SH-SY5Y (cell line): ENCODE measurements around the gene ZAR1.
A peak's percentile ranks its signal among the peaks of the same experiment; 100 is the strongest.

Experiments used
- GATA2 ChIP-seq: IDR thresholded peaks from 2 replicates; pipeline ENCODE4 v1.6.1; 2011; ENCODE audit warnings: mild to moderate bottlenecking, low read depth, low read length
- GATA3 ChIP-seq: IDR thresholded peaks from 2 replicates; pipeline ENCODE4 v1.6.1; 2011; ENCODE audit warnings: low read depth, mild to moderate bottlenecking, low read length, moderate library complexity

The ZAR1 gene, protein sequence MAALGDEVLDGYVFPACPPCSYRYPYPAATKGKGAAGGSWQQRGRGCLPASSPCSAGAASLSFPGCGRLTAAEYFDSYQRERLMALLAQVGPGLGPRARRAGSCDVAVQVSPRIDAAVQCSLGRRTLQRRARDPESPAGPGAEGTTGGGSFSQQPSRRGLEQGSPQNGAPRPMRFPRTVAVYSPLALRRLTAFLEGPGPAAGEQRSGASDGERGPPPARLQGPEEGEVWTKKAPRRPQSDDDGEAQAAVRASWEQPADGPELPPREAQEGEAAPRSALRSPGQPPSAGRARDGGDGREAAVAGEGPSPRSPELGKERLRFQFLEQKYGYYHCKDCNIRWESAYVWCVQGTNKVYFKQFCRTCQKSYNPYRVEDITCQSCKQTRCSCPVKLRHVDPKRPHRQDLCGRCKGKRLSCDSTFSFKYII

DNA sequence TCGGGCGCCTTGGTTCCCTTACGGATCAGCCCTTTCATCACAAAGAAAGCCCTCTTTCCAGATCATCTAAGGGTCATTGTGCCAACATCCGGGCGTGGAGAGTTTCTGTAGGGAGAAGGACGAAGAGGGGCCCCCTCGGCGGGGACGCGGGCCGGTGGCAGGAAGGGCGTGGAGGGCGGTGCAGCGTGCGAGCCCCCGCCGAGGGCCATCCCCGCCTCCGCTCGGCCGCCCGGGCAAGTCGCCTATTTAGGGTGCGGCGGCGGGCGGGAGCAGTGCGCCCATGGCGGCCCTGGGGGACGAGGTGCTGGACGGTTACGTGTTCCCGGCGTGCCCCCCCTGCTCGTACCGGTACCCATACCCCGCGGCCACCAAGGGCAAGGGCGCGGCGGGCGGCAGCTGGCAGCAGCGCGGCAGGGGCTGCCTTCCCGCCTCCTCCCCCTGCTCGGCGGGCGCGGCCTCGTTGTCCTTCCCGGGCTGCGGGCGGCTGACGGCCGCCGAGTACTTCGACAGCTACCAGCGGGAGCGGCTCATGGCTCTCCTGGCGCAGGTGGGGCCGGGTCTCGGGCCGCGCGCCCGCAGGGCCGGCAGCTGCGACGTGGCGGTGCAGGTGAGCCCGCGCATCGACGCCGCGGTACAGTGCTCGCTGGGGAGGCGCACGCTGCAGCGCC lies at the start of gene ZAR1:
ZAR1 (plus strand) TSS at position 241 of the 668 bp plus-strand sequence; CDS start at position 281, 40 bp downstream.
- no peak for TF ChIP-seq GATA3
- TF ChIP-seq GATA2, result no peak

DNA sequence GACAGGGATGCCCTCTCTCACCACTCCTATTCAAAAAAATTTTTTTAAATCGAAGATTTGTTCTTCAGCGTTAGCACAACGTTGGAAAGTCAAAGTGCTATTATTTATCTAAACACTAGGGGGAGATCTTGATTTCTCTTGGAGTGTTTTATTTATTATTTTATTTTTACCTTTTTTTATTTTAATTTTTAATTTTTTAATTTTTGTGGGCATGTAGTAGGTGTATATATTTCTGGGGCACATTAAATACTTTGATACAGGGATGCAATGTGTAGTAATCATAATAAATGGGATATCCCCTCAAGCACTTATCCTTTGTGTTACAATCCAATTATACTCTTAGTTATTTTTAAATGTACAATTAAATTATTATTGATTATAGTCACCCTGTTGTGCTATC lies 44.3 kb upstream of the ZAR1 start:
- TF ChIP-seq GATA2 (no peak), GATA3 (no peak)

DNA sequence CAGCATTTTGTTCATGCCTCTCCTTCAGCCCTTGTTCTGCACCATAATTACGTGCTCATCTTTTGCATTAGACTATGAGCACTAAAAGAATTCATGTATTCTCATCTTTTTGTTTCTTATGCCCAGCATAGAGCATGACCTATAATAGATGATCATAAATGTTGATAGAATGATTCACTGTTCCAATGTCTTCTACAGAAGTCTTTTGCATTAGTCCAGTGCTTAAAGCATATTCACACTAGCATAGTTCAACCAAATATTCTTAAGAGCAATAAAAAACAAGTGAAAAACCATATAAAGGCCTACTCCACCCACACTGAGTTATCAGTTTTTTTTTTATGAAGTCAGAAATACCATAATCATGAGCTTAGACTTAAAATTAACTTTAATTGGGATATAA lies 43.4 kb upstream of the ZAR1 start:
- TF ChIP-seq GATA2, result no peak
- TF ChIP-seq GATA3, result no peak

DNA sequence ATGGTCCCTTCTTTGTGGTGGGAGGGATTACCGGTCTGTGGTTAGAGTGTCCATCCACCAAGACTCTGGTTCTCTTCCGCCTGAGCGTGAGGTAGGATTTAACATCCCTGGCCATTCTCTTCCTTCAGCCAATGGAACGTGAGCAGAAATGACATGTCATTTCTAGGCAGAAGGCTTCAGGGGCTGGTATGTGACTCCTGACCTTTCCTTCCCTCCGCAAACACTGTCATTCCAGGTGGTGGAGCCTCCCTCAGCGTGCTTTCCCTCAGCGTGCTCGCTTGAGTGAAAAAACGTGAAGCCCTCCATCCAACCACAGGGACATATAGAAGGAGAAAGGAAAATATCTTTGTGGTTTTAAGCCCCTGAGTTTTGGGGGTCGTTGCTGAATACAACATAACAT lies 40.9 kb upstream of the ZAR1 start:
- TF ChIP-seq GATA3, result no peak
- TF ChIP-seq GATA2, result no peak

DNA sequence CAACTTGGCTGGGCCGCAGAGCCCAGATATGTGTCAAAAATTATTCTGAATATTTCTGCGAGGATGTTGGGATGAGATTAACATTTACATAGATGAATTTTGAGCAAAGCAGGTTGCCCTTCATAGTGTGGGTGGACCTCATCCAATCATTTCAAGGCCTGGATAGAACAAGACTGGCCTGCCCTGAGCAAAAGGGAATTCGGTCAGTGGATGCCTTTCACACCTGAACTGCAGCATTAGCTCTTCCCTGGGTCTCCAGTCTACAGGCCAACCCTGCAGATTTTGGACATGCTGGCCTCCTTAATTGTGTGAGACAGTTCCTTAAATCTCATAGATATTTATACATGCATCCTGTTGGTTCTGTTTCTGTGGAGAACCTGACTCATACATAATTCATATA lies 39.3 kb upstream of the ZAR1 start:
- no peak for TF ChIP-seq GATA3

DNA sequence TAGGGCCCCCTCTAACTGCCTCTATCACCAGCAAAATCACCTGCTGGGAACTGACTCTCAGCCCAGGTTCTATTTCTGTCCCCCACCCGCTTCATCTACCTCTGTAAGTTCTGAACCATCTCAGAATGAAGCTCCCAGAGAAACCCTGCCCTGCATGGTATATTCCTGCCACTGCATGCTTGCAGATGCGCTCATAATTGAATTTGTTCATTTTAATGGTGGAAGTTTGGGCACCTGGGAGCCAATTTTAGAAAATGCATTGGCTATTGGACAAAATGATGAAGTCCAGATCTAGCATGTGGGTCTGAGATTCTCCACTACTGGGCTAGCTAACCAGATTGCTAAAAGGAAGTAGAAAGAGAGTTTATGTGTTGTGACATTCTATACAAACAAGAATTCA lies 35.5 kb upstream of the ZAR1 start:
- TF ChIP-seq GATA3, result no peak
- TF ChIP-seq GATA2, result 0 out of 2 replicates have a peak, but pooled peaks have one; percentile 13

DNA sequence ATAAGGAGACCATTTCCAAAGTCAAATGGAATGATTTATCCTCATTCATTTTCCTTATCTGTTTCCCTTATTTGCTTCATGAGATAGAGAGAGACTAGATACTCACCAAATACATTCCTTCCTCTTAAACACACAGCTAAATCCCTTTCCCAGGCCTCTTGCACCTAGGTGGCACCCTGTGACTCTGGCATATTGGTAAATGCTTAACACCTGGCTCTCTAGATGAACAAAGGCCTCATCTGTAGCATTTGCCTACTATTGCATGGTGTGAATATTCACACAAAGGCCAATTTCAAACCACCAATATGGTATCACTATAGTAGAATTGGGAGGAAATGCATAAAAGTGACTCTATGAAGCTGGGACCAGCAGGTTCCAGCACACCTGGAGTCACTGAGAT lies 29.1 kb upstream of the ZAR1 start:
- no peak for TF ChIP-seq GATA2
- no peak for TF ChIP-seq GATA3

DNA sequence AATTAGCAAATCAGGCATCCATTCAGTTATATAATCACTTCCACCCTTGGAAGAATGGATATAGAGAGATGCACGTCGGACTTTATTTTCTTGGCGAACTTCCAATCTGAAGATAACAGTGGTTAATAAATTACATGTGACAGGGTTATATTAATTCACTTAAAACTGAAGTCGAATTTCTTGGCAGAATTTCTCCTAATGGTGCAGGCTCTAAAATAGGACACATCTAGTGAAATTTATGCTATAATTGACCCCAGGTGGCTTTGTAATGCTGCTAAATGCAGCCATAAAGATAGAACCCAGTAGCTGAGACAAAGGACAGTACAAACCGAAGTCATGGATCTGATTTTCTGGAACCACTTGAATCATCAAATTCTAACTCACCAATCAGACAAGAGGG lies 27.7 kb upstream of the ZAR1 start:
- 0 out of 2 replicates have a peak, but pooled peaks have one; percentile 28 for TF ChIP-seq GATA3
- TF ChIP-seq GATA2, result peak; percentile 53

DNA sequence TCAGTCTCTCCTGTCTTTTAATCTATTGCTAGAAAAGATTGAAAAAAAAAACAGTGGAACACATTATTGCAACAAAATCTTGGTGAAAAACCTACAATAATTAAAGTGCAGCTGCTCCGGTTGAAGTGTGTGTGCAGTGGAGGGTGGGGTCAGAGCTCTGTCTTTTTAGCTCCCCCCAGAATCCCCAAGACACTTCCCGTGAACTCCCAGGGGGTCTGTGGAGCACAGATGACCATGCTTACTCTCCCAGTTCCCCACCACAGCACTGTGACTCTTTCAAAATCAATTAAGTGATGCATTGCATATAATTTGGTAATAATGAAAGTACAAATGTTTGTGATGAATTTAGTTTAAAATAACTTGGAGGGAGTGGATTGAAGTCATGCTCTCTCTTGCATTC lies 22.6 kb upstream of the ZAR1 start:
- TF ChIP-seq GATA2 (no peak), GATA3 (no peak)

DNA sequence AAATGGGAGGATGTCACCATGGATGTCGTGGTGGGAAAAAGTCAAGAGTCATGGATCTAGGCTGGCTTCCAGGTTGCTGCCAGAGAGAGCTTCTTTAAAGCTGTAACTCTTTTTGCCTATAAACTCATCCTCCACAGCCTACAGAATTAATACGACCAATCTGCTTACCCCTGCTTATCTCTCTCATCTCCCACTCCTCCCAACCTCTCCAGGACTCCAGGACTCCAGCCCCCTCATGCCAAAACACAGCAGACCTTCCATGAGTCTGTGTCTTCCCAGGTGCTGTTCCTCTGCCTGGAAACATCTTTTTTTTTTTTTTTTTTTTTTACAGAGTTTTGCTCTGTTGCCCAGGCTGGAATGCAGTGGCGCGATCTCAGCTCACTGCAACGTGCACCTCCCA lies 22.2 kb upstream of the ZAR1 start:
- TF ChIP-seq GATA3, result 0 out of 2 replicates have a peak, but pooled peaks have one; percentile 46
- peak; percentile 71 for TF ChIP-seq GATA2

DNA sequence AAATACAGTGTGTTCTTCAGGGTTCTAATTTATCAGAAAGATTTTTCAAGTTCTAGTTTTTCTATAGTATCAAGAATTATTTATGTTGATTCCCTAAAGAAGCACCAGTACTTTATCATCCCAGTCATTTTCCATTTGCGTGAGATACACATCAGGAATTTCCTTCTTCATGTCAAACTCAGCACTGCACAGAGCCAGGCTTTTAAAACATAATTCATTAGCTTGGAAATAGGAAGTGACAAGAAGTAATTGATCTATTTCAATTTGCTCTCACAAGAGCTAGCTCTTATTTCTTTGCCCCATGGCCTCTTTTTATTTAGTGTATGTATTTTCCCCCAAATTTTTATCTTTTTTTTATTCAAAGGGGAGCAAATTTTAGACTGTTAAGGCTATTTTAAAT lies 19.9 kb upstream of the ZAR1 start:
- TF ChIP-seq GATA3 (peak; percentile 36; the same call in 1 of the 2 replicates), GATA2 (no peak)

DNA sequence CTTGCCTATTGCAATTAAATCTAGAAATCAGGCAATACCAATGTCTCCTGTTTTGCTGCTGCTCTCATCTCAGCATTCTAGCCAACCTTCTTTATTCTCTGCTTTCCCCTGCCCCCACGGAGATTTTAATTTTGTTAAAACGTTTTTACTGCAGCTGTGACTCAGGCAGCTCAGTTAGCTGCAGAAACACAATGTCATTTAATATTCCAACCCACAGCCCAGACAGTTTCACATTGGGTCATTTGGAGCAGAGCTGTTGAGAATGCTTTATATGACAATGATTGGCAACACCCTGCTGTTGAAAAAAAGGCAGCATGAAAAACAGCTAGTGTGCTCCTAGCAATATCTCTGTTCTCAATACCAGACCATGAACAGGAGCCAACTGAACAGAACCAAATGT lies 19.5 kb upstream of the ZAR1 start:
- TF ChIP-seq GATA3 (0 out of 2 replicates have a peak, but pooled peaks have one; percentile 1), GATA2 (no peak)

DNA sequence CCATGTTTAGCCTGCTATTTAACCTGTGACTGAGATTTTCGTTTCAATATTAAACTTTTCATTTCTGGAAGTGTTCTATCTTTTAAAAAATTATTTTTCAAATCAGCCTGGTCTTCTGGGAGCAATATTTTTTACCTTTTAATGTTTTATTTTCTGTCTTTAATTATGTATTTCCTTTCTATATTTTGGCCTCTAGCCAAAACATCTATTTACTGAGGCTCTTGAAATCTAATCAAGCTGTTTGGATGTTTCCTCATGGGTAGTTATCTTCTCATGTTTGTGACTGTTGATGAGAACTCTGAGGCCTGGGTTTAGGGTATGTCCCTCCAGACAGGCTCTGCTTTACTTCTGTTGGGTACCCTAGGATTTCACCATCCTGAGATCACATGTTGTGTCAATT lies 17.3 kb upstream of the ZAR1 start:
- no peak for TF ChIP-seq GATA2
- TF ChIP-seq GATA3, result no peak

DNA sequence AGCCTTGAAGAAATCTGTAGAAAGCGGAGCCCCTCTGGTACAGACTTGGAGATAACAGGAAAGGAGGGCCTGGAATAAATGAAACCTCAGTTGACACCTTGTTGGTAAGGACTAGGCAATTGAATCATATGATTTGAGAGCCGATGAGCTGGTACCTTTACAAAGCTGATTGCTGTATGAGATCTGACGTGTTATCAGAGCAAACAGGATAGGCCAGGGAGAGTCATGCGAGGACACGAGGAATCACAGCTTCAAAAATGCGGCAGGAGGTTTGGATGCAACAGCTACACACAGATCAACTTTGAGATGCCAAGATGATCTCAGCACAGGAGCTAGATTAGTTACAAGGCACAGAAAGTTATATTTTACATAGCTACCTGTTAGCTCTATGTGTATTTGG lies 14.3 kb upstream of the ZAR1 start:
- TF ChIP-seq GATA2, result no peak
- no peak for TF ChIP-seq GATA3

DNA sequence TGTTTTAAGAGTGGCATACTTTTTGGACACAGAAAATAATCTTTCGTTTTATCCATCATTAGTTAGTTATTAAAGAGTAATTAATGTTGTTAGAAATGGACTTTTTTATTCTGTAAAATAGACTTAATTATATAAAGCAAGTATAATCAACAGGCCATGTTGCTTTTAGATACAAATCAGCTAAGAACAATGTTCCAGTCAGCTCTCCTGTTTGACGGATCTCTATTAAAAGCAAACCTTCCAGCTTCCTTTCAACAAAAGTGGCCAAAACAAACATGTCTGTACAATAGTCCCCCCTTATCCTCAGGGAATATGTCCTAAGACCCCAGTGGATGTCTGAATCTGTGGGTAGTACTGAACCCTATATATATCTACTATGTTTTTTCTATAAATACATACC lies 11.8 kb upstream of the ZAR1 start:
- TF ChIP-seq GATA3 (no peak), GATA2 (no peak)
